Endothelial cell (in vitro differentiated cells): ENCODE results near the gene PPOX. TPM values are rescaled to one million over a fixed set of nuclear protein-coding genes. Genes with fewer than 3 reads are reported as not detected.

Experiments
- DNase-seq: peaks from one replicate; pipeline ENCODE4 v3.0.0; 2021; ENCODE audit warnings: low spot score
- H3K27ac Mint-ChIP-seq: one replicate; pipeline ENCODE4 v1.8.0; 2021; ENCODE audit warnings: mixed read lengths, inconsistent platforms; ENCODE audit not compliant: unreplicated experiment
- H3K27me3 Mint-ChIP-seq: one replicate; pipeline ENCODE4 v1.8.0; 2021; ENCODE audit warnings: mild to moderate bottlenecking, moderate library complexity, mixed read lengths, inconsistent platforms; ENCODE audit not compliant: unreplicated experiment
- H3K36me3 Mint-ChIP-seq: one replicate; pipeline ENCODE4 v1.8.0; 2021; ENCODE audit warnings: mild to moderate bottlenecking, low read depth, mixed read lengths, inconsistent platforms; ENCODE audit not compliant: unreplicated experiment
- H3K4me1 Mint-ChIP-seq: one replicate; pipeline ENCODE4 v1.8.0; 2021; ENCODE audit warnings: mild to moderate bottlenecking, mixed read lengths, inconsistent platforms; ENCODE audit not compliant: unreplicated experiment
- H3K4me3 Mint-ChIP-seq: one replicate; pipeline ENCODE4 v1.8.0; 2021; ENCODE audit warnings: mild to moderate bottlenecking, mixed read lengths, inconsistent platforms; ENCODE audit not compliant: unreplicated experiment
- H3K9me3 Mint-ChIP-seq: one replicate; pipeline ENCODE4 v1.8.0; 2021; ENCODE audit warnings: mixed read lengths, inconsistent platforms; ENCODE audit not compliant: unreplicated experiment
- total RNA-seq: library from RNA; stranded (reverse); fragmentation: NEBNext Ultra II Directional; extraction: Animal tissue kit (Norgen Biotek cat#: 25700); gene quantifications from one replicate; pipeline ENCODE4 v1.2.1, GENCODE V29; 2021; ENCODE audit not compliant: unreplicated experiment
- TF ChIP-seq, protein P1 (sequence below): fragments of 200-600 bp; sonication (generic); IDR thresholded peaks from one replicate; pipeline ENCODE4 v1.5.0; 2021; ENCODE audit warnings: antibody characterized with exemption; ENCODE audit not compliant: unreplicated experiment

Gene PPOX
- total RNA-seq, 1 donor from 2014 or later = 39.0 TPM

DNA sequence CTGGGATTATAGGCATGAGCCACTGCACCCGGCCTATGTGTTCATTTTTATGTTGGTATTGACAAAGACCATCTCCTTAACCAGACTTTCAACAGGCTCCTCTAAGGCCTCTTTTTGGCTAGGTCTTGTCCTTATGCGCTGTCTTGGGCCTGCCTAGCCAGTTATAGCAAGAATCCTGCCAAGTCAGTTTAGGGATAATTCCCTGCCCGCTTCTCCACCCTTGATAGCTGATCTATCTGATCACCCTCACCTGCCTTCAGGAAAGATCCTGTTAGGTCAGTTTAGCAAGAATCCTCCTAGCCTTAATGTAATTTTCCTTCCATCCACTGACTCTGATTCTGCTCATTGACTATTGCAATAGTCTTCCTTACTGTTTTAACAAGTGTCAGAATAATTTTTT, 13.5 kb downstream of the PPOX start:
- DNase-seq = no peak
- Mint-ChIP-seq H3K9me3 (no peaks in the 10 kb centered on the region), H3K36me3 (peaks cover 18% of the 10 kb centered on the region), H3K4me1 (peaks cover 30% of the 10 kb centered on the region), H3K4me3 (no peak overlapping the region), H3K27me3 (peaks cover 14% of the 10 kb centered on the region), H3K27ac (no peak overlapping the region)
- TF ChIP-seq, protein P1, sequence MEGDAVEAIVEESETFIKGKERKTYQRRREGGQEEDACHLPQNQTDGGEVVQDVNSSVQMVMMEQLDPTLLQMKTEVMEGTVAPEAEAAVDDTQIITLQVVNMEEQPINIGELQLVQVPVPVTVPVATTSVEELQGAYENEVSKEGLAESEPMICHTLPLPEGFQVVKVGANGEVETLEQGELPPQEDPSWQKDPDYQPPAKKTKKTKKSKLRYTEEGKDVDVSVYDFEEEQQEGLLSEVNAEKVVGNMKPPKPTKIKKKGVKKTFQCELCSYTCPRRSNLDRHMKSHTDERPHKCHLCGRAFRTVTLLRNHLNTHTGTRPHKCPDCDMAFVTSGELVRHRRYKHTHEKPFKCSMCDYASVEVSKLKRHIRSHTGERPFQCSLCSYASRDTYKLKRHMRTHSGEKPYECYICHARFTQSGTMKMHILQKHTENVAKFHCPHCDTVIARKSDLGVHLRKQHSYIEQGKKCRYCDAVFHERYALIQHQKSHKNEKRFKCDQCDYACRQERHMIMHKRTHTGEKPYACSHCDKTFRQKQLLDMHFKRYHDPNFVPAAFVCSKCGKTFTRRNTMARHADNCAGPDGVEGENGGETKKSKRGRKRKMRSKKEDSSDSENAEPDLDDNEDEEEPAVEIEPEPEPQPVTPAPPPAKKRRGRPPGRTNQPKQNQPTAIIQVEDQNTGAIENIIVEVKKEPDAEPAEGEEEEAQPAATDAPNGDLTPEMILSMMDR = no peak

DNA sequence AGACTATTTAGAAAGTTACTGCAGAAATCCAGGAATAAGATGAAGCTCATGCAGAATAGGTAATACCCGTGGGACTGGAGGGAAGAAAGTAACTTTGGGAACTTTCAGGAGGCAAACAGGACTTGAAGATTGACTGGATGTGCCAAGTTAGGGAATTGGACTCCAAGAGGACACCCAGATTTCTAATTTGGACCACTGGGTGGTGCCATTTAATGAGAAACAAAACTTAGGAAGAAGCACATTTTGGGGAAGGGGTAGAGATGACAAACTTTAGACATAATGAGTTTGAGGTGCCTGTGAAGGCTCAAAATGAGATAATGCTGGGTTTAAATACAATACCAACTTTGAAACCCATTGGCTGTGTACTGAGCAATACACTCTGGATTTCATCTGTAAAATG, 14.4 kb downstream of the PPOX start:
- Mint-ChIP-seq H3K4me3 (no peak overlapping the region), H3K27ac (no peak overlapping the region), H3K27me3 (peaks cover 12% of the 10 kb centered on the region), H3K36me3 (peaks cover 11% of the 10 kb centered on the region), H3K4me1 (peaks cover 35% of the 10 kb centered on the region), H3K9me3 (no peaks in the 10 kb centered on the region)
- TF ChIP-seq, protein P1 = no peak
- DNase-seq = no peak

DNA sequence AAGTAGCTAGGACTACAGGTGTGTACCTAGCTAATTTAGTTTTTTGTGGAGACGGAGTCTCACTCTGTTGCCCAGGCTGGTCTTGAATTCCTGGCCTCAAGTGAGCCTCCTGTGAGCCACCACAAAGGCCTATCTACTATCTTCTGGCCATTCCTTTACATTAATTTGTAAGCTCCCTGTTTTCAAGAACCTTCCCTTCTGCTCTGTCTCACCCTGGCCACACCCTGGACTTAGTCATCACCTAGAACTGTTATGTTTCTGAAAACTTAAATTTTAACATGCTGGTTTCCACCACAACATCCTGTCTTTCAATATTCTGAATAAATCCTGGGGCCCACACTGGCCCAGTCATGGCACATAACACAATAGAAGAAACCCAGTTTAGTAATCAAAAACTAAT, 16.0 kb downstream of the PPOX start:
- H3K4me3 Mint-ChIP-seq = no peak overlapping the region
- peaks cover 36% of the 10 kb centered on the region for H3K4me1 Mint-ChIP-seq
- H3K9me3 Mint-ChIP-seq = no peaks in the 10 kb centered on the region
- no peak overlapping the region for H3K27ac Mint-ChIP-seq
- no peaks in the 10 kb centered on the region for H3K36me3 Mint-ChIP-seq
- peaks cover 2% of the 10 kb centered on the region for H3K27me3 Mint-ChIP-seq
- TF ChIP-seq, protein P1 = no peak
- DNase-seq = no peak

DNA sequence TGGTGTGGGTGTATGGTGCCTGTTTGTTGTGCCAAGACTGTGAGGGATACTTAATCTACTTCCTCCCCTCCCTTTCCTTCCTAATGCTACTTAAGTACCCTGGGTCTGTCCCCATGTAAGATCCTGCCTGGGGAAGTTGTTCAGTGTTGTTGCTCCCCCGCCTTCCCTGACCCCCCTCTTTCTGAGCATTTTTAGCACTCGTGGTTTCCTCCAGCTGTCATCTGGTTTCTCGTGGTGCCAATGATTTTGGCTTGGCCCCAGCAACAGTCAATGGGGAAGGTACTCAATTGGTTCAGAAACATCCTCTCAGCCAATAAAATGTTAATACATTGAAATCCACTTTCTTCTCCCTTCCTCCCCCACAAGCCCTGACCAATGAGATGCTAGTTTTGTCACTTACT, 19.1 kb downstream of the PPOX start:
- Mint-ChIP-seq H3K36me3 (no peaks in the 10 kb centered on the region), H3K27ac (peak overlapping the region; percentile 12), H3K9me3 (no peaks in the 10 kb centered on the region), H3K27me3 (peaks cover 2% of the 10 kb centered on the region), H3K4me3 (peak overlapping the region; percentile 5), H3K4me1 (peaks cover 45% of the 10 kb centered on the region)
- TF ChIP-seq, protein P1 = no peak
- no peak for DNase-seq

DNA sequence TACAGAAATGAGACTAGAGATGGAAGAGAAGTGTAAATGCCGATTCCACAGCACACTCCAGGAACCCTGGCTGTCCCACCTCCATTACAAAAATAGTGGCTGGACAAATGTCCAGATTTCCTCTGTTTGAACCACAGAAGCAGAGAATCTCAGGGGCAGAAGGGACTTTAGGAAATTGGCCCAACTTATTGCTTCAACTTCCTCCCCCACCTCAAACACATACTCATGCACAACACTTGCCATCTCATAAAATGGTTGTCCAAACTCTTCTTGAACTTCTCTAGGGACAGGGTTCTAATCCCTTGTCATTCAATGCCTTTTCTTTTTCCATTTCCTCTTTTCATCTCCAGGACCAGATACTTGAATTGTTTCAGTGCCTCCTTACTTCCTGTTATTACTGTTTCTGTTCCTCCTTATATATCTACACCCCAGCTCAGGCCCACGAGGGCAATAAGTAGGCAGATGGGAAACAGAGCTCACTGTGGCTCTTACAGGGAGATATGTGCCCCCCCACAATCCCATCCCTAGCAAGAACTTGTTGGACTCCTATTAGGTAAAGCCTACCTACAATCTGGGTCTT, 19.6 kb downstream of the PPOX start:
- Mint-ChIP-seq H3K9me3 (no peaks in the 10 kb centered on the region), H3K4me1 (peaks cover 49% of the 10 kb centered on the region), H3K4me3 (peak overlapping the region; percentile 5), H3K36me3 (no peaks in the 10 kb centered on the region), H3K27me3 (peaks cover 2% of the 10 kb centered on the region), H3K27ac (peak overlapping the region; percentile 14)
- TF ChIP-seq, protein P1 = no peak
- no peak for DNase-seq
